ENCODE results near the gene RBM4B. TPM values are rescaled to one million over a fixed set of nuclear protein-coding genes. Genes with fewer than 3 reads are reported as not detected.
A peak's percentile ranks its signal among the peaks of the same experiment; 100 is the strongest.

Gene RBM4B
- total and polyA plus RNA-seq, 2 of the 13 experiments (the other 11 are each of a cell fraction or from before 2014, with no cell fraction given): 25.8 to 32.4 TPM

DNA sequence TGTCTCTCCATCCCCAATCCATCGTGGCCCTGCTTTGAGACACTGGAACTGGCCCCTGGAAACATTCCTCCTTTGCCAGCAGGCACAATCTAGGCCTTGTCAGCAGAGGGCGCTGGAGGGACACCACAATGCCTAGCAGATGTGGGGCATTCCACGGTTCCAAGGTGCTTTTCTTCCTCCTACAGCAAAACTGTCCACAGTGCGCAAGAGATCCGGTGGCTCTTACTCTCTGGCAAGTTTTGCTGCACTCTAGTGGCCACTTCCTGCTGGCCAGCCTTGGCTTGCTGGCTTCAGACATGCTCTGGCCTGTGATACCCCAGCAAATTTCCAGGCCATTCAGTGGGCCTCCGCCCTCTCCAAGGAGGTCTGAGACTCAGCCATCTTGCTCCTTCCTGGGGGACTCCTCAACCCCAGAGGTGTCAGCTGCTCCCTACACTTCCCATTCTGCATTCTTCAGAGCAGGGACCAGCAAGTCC is 17.1 kb upstream of the RBM4B start (continued):
- TF ChIP-seq PCBP2 (optimal IDR thresholded peaks at IDR 0.05; ENCODE audit: low read depth, low read length, poor library complexity, severe bottlenecking): no peak
- no peak for TF ChIP-seq ZNF749 (CRISPR knock-in tag; IDR thresholded peaks at IDR 0.05; ENCODE audit: borderline replicate concordance)
- TF ChIP-seq, protein P1, sequence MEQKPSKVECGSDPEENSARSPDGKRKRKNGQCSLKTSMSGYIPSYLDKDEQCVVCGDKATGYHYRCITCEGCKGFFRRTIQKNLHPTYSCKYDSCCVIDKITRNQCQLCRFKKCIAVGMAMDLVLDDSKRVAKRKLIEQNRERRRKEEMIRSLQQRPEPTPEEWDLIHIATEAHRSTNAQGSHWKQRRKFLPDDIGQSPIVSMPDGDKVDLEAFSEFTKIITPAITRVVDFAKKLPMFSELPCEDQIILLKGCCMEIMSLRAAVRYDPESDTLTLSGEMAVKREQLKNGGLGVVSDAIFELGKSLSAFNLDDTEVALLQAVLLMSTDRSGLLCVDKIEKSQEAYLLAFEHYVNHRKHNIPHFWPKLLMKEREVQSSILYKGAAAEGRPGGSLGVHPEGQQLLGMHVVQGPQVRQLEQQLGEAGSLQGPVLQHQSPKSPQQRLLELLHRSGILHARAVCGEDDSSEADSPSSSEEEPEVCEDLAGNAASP (CRISPR knock-in tag; IDR thresholded peaks at IDR 0.05; ENCODE audit: borderline replicate concordance): peak; percentile 18; the same call in 1 of the 2 replicates
- peak; percentile 64; the same call in 1 of the 2 replicates for TF ChIP-seq SALL2 (CRISPR knock-in tag; IDR thresholded peaks at IDR 0.05)
- no peak for TF ChIP-seq SIX4 (CRISPR knock-in tag; IDR thresholded peaks at IDR 0.05)
- peak; percentile 19; the same call in 1 of the 2 replicates for TF ChIP-seq RARA (CRISPR knock-in tag; IDR thresholded peaks at IDR 0.05)
- peak; percentile 41; the same call in 1 of the 2 replicates for TF ChIP-seq GABPB1 (CRISPR knock-in tag; IDR thresholded peaks at IDR 0.05)
- no peak for TF ChIP-seq PHB2 (IDR thresholded peaks at IDR 0.05; ENCODE audit: partially characterized antibody)
- TF ChIP-seq EEA1 (CRISPR knock-in tag; IDR thresholded peaks at IDR 0.05; ENCODE audit: borderline replicate concordance): no peak
- no peak for TF ChIP-seq ZNF292 (CRISPR knock-in tag; IDR thresholded peaks at IDR 0.05; ENCODE audit: borderline replicate concordance, low read depth)
- TF ChIP-seq, protein P2, sequence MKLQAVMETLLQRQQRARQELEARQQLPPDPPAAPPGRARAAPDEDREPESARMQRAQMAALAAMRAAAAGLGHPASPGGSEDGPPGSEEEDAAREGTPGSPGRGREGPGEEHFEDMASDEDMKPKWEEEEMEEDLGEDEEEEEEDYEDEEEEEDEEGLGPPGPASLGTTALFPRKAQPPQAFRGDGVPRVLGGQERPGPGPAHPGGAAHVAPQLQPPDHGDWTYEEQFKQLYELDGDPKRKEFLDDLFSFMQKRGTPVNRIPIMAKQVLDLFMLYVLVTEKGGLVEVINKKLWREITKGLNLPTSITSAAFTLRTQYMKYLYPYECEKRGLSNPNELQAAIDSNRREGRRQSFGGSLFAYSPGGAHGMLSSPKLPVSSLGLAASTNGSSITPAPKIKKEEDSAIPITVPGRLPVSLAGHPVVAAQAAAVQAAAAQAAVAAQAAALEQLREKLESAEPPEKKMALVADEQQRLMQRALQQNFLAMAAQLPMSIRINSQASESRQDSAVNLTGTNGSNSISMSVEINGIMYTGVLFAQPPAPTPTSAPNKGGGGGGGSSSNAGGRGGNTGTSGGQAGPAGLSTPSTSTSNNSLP (IDR thresholded peaks at IDR 0.05; ENCODE audit: low read depth, low read length): peak; percentile 48; the same call in 1 of the 2 replicates
- TF ChIP-seq HNRNPH1 (optimal IDR thresholded peaks at IDR 0.05; ENCODE audit: low read depth, low read length): no peak
- TF ChIP-seq NFKBIZ (CRISPR knock-in tag; IDR thresholded peaks at IDR 0.05): no peak
- TF ChIP-seq FOXA1 (IDR thresholded peaks at IDR 0.05): no peak
- TF ChIP-seq FOXA1 (CRISPR knock-in tag; IDR thresholded peaks at IDR 0.05): 0 out of 2 replicates have a peak, but pooled peaks have one; percentile 16
- TF ChIP-seq MZF1 (CRISPR knock-in tag; IDR thresholded peaks at IDR 0.05; ENCODE audit: borderline replicate concordance): no peak
- TF ChIP-seq ZFP62 (CRISPR knock-in tag; IDR thresholded peaks at IDR 0.05): no peak
- peak; percentile 47; the same call in 1 of the 2 replicates for TF ChIP-seq MEIS1 (CRISPR knock-in tag; IDR thresholded peaks at IDR 0.05; ENCODE audit: borderline replicate concordance)
- no peak for TF ChIP-seq NAIF1 (CRISPR knock-in tag; IDR thresholded peaks at IDR 0.05; ENCODE audit: borderline replicate concordance)
- 0 out of 2 replicates have a peak, but pooled peaks have one; percentile 81 for TF ChIP-seq ZNF34 (CRISPR knock-in tag; IDR thresholded peaks at IDR 0.05; ENCODE audit: borderline replicate concordance)
- peak; percentile 59; the same call in 1 of the 2 replicates for TF ChIP-seq ZNF614 (CRISPR knock-in tag; IDR thresholded peaks at IDR 0.05; ENCODE audit: borderline replicate concordance)
- TF ChIP-seq, protein P3, sequence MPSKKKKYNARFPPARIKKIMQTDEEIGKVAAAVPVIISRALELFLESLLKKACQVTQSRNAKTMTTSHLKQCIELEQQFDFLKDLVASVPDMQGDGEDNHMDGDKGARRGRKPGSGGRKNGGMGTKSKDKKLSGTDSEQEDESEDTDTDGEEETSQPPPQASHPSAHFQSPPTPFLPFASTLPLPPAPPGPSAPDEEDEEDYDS (CRISPR knock-in tag; IDR thresholded peaks at IDR 0.05): peak; percentile 57; the same call in 1 of the 2 replicates
- no peak for TF ChIP-seq ZNF629 (CRISPR knock-in tag; conservative IDR thresholded peaks at IDR 0.05)
- TF ChIP-seq NFRKB (IDR thresholded peaks at IDR 0.05): no peak
- peak; percentile 63 for TF ChIP-seq KAT8 (CRISPR knock-in tag; IDR thresholded peaks at IDR 0.05)
- no peak for TF ChIP-seq PAF1 (CRISPR knock-in tag; IDR thresholded peaks at IDR 0.05)

Measured in HepG2 (cell line).